Measurements from ENCODE around the gene MYDGF.

The MYDGF gene

GRCh38 chr19:4664642-4665041 is 5.5 kb downstream of the MYDGF start:
- POLR2A ChIA-PET (ENCODE audit: low non-redundant PET), result interaction anchor here (0.6 kb wide), 1 partner anchor 39 kb away, joined by 3 read pairs; no protein-coding TSS in a partner anchor
- no peak for TF ChIP-seq CTCF (conservative IDR thresholded peaks at IDR 0.05; ENCODE audit: low read depth)
- CTCF ChIA-PET, result no interaction called here

GRCh38 chr19:4662812-4663211 is 7.3 kb downstream of the MYDGF start:
- CTCF ChIA-PET, result interaction anchor here (0.9 kb wide), 1 partner anchor 26 kb away, joined by 3 read pairs; no protein-coding TSS in a partner anchor
- POLR2A ChIA-PET (ENCODE audit: low non-redundant PET), result no interaction called here
- no peak for TF ChIP-seq CTCF (conservative IDR thresholded peaks at IDR 0.05; ENCODE audit: low read depth)
- H3K27ac ChIP-seq, result peak overlapping the region; percentile 48
- no peak for DNase-seq (ENCODE audit: low spot score)

More at GRCh38 chr19:4664642-4665041, 5.5 kb downstream of the MYDGF start:
- DNase-seq (ENCODE audit: low spot score), result no peak
- H3K27ac ChIP-seq, result peak overlapping the region; percentile 7; the same call in 1 of the 2 replicates

GRCh38 chr19:4662020-4662695 is 8.0 kb downstream of the MYDGF start:
- ChIA-PET CTCF (interaction anchor here (0.9 kb wide), 1 partner anchor 26 kb away, joined by 3 read pairs; no protein-coding TSS in a partner anchor), POLR2A (ENCODE audit: low non-redundant PET) (no interaction called here)
- no peak for TF ChIP-seq CTCF (conservative IDR thresholded peaks at IDR 0.05; ENCODE audit: low read depth)
- no peak for DNase-seq (ENCODE audit: low spot score)
- peak overlapping the region; percentile 48 for H3K27ac ChIP-seq

GRCh38 chr19:4660993-4661392 is 9.1 kb downstream of the MYDGF start:
- H3K27ac ChIP-seq, result peak overlapping the region; percentile 48
- CTCF ChIA-PET, result interaction anchor here (0.7 to 1.0 kb wide), 3 partner anchors 11 to 191 kb away, joined by 3 to 4 read pairs (median 3); no protein-coding TSS in a partner anchor
- POLR2A ChIA-PET (ENCODE audit: low non-redundant PET), result no interaction called here
- no peak for DNase-seq (ENCODE audit: low spot score)
- TF ChIP-seq CTCF (conservative IDR thresholded peaks at IDR 0.05; ENCODE audit: low read depth), result no peak

GRCh38 chr19:4660181-4660791 is 9.9 kb downstream of the MYDGF start:
- CTCF ChIA-PET, result interaction anchor here (0.6 to 1.5 kb wide), 5 partner anchors 9 to 103 kb away, joined by 3 read pairs; no protein-coding TSS in a partner anchor
- no peak for DNase-seq (ENCODE audit: low spot score)
- peak; percentile 24; the same call in 1 of the 2 replicates for TF ChIP-seq CTCF (conservative IDR thresholded peaks at IDR 0.05; ENCODE audit: low read depth)
- H3K27ac ChIP-seq, result peak overlapping the region; percentile 48
- POLR2A ChIA-PET (ENCODE audit: low non-redundant PET), result no interaction called here

- POLR2A ChIA-PET (ENCODE audit: low non-redundant PET), result interaction anchor here (0.5 to 0.6 kb wide), 2 partner anchors 15 to 1150 kb away, joined by 5 to 6 read pairs; no protein-coding TSS in a partner anchor
- peak overlapping the region; percentile 58 for H3K27ac ChIP-seq
- CTCF ChIA-PET, result no interaction called here
- DNase-seq (ENCODE audit: low spot score), result no peak
- TF ChIP-seq CTCF (conservative IDR thresholded peaks at IDR 0.05; ENCODE audit: low read depth), result no peak
Observed at GRCh38 chr19:4657835-4658234, 12.3 kb downstream of the MYDGF start.

Measured in RWPE1 (cell line).